Activated B cell treated with CpG ODN at 0.5 μM for 24 hours (primary cell): ENCODE measurements around the gene CACNG4. TPM values are rescaled to one million over a fixed set of nuclear protein-coding genes. Genes with fewer than 3 reads are reported as not detected.

Source experiments
- ATAC-seq: fragments of 200-7000 bp; cut with Tn5 transposase; one replicate; pipeline ENCODE4 v1.10.0; 2021; ENCODE audit warnings: low read depth, mild to moderate bottlenecking, moderate library complexity
- CTCF ChIA-PET: fragments of 350-600 bp; sonication (Branson Sonifier 250); formaldehyde crosslinking; loops from one replicate; lab custom pipeline; 2021; ENCODE audit warnings: antibody characterized with exemption; lab: Charles Lee
- POLR2A ChIA-PET: fragments of 350-600 bp; sonication (Branson Sonifier 250); formaldehyde crosslinking; loops from one replicate; lab custom pipeline; 2021; ENCODE audit warnings: antibody characterized with exemption; lab: Charles Lee
- DNase-seq: peaks from one replicate; pipeline ENCODE4 v3.0.0; 2022
- H3K27ac Mint-ChIP-seq: one replicate; pipeline ENCODE4 v1.8.0; 2020; ENCODE audit warnings: mixed read lengths
- H3K27me3 Mint-ChIP-seq: one replicate; pipeline ENCODE4 v1.8.0; 2021; ENCODE audit warnings: mixed read lengths
- H3K36me3 Mint-ChIP-seq: one replicate; pipeline ENCODE4 v1.8.0; 2021; ENCODE audit warnings: low read depth, mixed read lengths
- H3K4me1 Mint-ChIP-seq: one replicate; pipeline ENCODE4 v1.8.0; 2021; ENCODE audit warnings: mixed read lengths
- H3K4me3 Mint-ChIP-seq: one replicate; pipeline ENCODE4 v1.8.0; 2020; ENCODE audit warnings: mild to moderate bottlenecking, mixed read lengths
- H3K9me3 Mint-ChIP-seq: one replicate; pipeline ENCODE4 v1.8.0; 2020; ENCODE audit warnings: mixed read lengths
- intact Hi-C: fragments of 100-400 bp; cut with micrococcal nuclease; formaldehyde crosslinking; loops from one replicate; pipeline ENCODE4 v1.15.1; 2024
- total RNA-seq: library from RNA; stranded (reverse); gene quantifications from 2 replicates; pipeline ENCODE4 v1.2.3, GENCODE V29; 2022
- TF ChIP-seq, protein P1 (sequence below): fragments of 200-600 bp; IDR thresholded peaks from one replicate; pipeline ENCODE4 v1.8.0; 2022; ENCODE audit warnings: antibody characterized with exemption, mild to moderate bottlenecking

The CACNG4 gene
- total RNA-seq, 1 donor from 2014 or later, result not detected

DNA sequence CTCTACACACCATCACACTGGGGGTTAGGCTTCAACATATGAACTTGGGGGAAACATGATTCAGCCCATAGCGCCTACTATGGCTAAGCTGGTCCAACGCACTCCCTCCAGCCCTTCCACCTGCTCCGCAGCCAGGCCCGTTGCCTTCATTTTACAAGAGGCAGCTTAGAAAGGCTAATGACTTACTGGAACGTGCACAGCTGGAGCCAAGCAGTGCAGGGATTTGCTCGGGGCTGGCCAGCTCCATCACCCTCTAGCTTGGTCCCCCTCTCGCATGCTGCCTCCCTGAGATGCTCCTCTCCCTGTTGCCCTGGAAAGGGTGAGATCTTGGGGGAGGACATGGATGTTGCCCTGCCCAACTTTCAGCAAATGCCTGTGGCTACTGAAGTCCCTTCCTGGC, 77.0 kb downstream of the CACNG4 start:
- H3K27me3 Mint-ChIP-seq, result peaks cover 12% of the 10 kb centered on the region
- TF ChIP-seq, protein P1, sequence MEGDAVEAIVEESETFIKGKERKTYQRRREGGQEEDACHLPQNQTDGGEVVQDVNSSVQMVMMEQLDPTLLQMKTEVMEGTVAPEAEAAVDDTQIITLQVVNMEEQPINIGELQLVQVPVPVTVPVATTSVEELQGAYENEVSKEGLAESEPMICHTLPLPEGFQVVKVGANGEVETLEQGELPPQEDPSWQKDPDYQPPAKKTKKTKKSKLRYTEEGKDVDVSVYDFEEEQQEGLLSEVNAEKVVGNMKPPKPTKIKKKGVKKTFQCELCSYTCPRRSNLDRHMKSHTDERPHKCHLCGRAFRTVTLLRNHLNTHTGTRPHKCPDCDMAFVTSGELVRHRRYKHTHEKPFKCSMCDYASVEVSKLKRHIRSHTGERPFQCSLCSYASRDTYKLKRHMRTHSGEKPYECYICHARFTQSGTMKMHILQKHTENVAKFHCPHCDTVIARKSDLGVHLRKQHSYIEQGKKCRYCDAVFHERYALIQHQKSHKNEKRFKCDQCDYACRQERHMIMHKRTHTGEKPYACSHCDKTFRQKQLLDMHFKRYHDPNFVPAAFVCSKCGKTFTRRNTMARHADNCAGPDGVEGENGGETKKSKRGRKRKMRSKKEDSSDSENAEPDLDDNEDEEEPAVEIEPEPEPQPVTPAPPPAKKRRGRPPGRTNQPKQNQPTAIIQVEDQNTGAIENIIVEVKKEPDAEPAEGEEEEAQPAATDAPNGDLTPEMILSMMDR, result no peak
- H3K9me3 Mint-ChIP-seq, result no peaks in the 10 kb centered on the region
- no peaks in the 10 kb centered on the region for H3K36me3 Mint-ChIP-seq
- H3K27ac Mint-ChIP-seq, result no peak overlapping the region
- ChIA-PET POLR2A (no interaction called here), CTCF (no interaction called here)
- intact Hi-C loops, result no loop called here
- H3K4me1 Mint-ChIP-seq, result no peaks in the 10 kb centered on the region
- ATAC-seq (no peak), DNase-seq (no peak)
- no peak overlapping the region for H3K4me3 Mint-ChIP-seq

DNA sequence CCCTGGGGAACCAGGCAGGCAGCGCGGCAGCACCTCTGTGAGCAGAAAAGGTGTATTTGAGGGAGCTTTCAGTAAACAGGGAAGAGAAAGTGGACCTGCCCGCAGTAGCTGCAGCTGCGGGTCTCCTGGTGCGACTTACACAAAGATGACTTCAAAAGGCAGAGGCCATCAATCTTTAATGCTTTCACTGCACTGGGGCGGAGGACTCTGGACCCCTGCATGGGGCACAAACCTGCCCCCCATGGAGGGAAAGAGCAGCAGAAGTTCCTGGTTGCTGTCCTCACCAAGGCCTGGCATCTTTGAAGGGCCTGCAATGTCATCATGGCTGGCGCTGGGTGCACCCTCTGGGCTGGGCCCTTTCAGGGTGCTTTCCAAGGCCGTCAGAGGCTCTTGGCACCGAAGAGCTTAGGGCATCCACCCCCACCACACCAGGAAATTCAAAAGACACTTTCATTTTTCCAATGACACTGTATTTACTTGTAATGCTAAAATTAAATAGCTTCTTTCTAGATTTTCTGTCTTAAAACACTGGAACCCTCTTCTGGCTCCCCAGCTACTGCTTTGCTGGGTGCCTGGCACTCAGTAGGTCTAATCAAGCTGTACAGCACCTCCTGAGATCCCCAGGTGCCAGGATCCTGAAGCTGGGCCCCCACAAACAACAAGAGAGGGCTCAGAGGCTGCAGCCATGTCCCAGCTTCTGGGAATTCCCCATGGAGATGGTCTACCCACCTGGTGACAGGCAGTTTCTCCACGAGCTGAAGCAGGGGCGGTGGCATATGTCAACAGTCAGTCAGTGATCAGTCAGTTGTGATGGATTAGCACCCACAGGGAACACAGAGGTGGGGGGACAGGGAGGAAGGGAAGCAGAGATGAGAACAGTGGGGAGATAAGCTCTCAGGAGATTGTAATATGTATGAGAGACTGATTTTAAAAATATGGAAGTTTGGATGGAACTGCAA, 77.7 kb downstream of the CACNG4 start:
- Mint-ChIP-seq H3K36me3 (no peaks in the 10 kb centered on the region), H3K9me3 (peaks cover 4% of the 10 kb centered on the region), H3K4me1 (no peaks in the 10 kb centered on the region), H3K27ac (no peak overlapping the region), H3K27me3 (peaks cover 9% of the 10 kb centered on the region), H3K4me3 (no peak overlapping the region)
- intact Hi-C loops, result no loop called here
- no peak for DNase-seq
- TF ChIP-seq, protein P1, result no peak
- no peak for ATAC-seq
- CTCF ChIA-PET, result no interaction called here
- POLR2A ChIA-PET, result no interaction called here

DNA sequence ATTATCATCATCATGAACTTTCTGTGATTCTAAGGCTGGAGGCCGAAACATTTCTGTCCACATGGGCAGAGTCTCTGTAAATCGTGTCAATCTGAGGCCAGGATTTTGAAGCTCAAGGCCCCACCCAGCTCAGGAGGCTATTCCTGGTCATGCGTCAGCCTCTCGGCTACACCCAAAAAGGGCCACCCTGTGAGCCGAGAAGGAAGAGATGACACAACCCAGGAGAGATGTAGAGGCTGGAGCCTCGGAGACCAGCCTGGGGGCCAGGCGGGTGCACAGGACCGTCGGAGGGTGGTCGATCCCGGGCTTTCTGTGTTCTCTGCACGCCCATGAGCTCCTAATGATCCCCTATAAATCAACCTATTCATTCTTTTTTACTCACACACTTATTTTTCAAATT, 78.8 kb downstream of the CACNG4 start:
- intact Hi-C loops, result no loop called here
- ATAC-seq (no peak), DNase-seq (no peak)
- H3K36me3 Mint-ChIP-seq, result no peaks in the 10 kb centered on the region
- CTCF ChIA-PET, result no interaction called here
- H3K9me3 Mint-ChIP-seq, result peaks cover 13% of the 10 kb centered on the region
- TF ChIP-seq, protein P1, result no peak
- no peaks in the 10 kb centered on the region for H3K4me1 Mint-ChIP-seq
- POLR2A ChIA-PET, result no interaction called here
- H3K4me3 Mint-ChIP-seq, result no peak overlapping the region
- no peak overlapping the region for H3K27ac Mint-ChIP-seq
- H3K27me3 Mint-ChIP-seq, result peaks cover 5% of the 10 kb centered on the region

DNA sequence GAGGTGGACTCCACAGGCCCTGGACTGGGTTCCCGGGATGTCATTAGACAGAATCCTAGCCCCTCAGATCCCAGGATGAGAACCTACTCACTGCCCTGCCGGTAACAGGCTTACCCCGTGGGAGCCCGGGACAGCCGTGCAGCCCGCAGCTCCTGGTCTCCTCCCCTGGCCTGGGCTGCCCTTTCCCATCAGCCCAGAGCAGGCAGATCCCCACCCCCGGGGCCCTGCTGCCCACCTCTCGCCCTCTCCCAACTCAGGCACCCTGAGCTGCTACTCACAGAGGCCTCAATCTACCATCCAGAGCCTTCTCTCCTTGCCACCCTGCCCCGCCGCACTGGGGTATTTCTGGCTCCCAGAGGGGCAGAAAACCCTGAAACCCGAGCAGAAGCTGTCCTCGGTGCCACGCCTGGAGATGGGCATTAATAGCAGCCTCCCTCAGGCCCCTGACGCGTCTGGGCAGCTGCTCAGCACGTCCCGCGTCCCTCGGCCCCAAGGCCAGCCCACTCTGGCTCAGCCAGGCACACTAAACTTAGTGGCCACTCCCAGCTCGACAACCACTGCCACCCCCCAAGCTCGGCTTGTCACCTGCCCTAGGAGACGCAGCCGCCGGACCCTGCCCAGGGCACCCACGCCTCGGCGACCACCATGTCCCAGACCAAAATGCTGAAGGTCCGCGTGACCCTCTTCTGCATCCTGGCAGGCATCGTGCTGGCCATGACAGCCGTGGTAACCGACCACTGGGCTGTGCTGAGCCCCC, 79.7 kb downstream of the CACNG4 start, which contains the start of gene CACNG1:
CACNG1 (plus strand) TSS at position 539 of the 757 bp plus-strand sequence; CDS start at position 646, 107 bp downstream.
- no peak for DNase-seq
- Mint-ChIP-seq H3K27ac (no peak within 1 kb of the TSS), H3K36me3 (peaks cover 5% of the 10 kb centered on the region), H3K4me1 (no peaks in the 10 kb centered on the region), H3K9me3 (peaks cover 22% of the 10 kb centered on the region), H3K27me3 (peaks cover 3% of the 10 kb centered on the region), H3K4me3 (no peak within 1 kb of the TSS)
- intact Hi-C loops, result no loop called here
- ATAC-seq, result no peak
- ChIA-PET CTCF (no interaction called here), POLR2A (no interaction called here)
- TF ChIP-seq, protein P1, result no peak

DNA sequence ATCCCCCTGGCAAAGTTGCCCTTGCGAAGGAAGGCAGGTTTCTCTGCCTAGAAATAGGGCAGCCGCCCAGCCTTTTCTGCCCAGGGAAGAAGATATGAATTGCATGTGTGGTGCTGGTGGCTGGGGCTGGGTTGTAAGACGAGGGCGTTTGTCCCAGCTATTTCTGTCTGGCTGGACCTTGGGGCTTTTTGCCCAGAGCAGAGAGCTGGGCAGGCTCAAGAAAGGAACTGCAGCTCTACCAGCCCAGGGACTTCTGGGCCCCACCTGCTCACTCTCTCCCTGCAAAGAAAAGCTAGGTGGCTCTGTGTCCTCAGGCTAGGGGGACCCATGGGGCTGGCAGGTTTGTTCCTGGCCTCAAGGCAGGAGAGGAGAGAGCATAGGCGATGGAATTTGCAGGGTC, 80.4 kb downstream of the CACNG4 start:
- Mint-ChIP-seq H3K27me3 (peaks cover 3% of the 10 kb centered on the region), H3K9me3 (peaks cover 23% of the 10 kb centered on the region), H3K27ac (no peak overlapping the region), H3K4me3 (no peak overlapping the region), H3K36me3 (peaks cover 5% of the 10 kb centered on the region), H3K4me1 (no peaks in the 10 kb centered on the region)
- CTCF ChIA-PET, result no interaction called here
- POLR2A ChIA-PET, result no interaction called here
- ATAC-seq (no peak), DNase-seq (no peak)
- TF ChIP-seq, protein P1, result no peak
- intact Hi-C loops, result no loop called here
